Liver (tissue), 9 donors: ENCODE data around the gene HOXD8. TPM values are rescaled to one million over a fixed set of nuclear protein-coding genes. Genes with fewer than 3 reads are reported as not detected.

ENCODE experiments used
- DNase-seq: peaks from one replicate; pipeline ENCODE4 v3.0.0-alpha.2; 2017; ENCODE audit warnings: low spot score
- H3K27ac ChIP-seq, 2 donors: one replicate each; pipeline ENCODE4 v1.7.0; 2013; ENCODE audit warnings: inconsistent platforms in 2 of 2, low read length in 2 of 2, control low read depth in 1 of 2, low read depth in 1 of 2, mild to moderate bottlenecking in 1 of 2
- H3K27me3 ChIP-seq, 4 donors: one replicate each; pipeline versions ENCODE4 v1.6.1 to v1.7.0; 2013; ENCODE audit warnings: low read length in 3 of 4, inconsistent platforms in 1 of 4, mild to moderate bottlenecking in 1 of 4, moderate library complexity in 1 of 4; ENCODE audit not compliant: control insufficient read depth in 4 of 4, insufficient read depth in 4 of 4
- H3K36me3 ChIP-seq, 4 donors: one replicate each; pipeline versions ENCODE4 v1.6.1 to v1.7.0; 2013; ENCODE audit warnings: low read length in 3 of 4, mild to moderate bottlenecking in 3 of 4, low read depth in 1 of 4, moderate library complexity in 1 of 4; ENCODE audit not compliant: control insufficient read depth in 4 of 4, insufficient read depth in 3 of 4
- H3K4me1 ChIP-seq, 4 donors: one replicate each; pipeline versions ENCODE4 v1.6.1 to v1.7.0; 2013; ENCODE audit warnings: low read length in 3 of 4, mild to moderate bottlenecking in 3 of 4, moderate library complexity in 1 of 4; ENCODE audit not compliant: control insufficient read depth in 4 of 4, insufficient read depth in 4 of 4
- H3K4me3 ChIP-seq, 3 donors: one replicate each; pipeline versions ENCODE4 v1.6.1 to v1.7.0; 2013; ENCODE audit warnings: low read length in 3 of 3, control low read depth in 1 of 3, low read depth in 1 of 3, mild to moderate bottlenecking in 1 of 3
- H3K9ac ChIP-seq, 2 donors: one replicate each; pipeline ENCODE4 v1.7.0; 2013; ENCODE audit warnings: low read length in 2 of 2, mild to moderate bottlenecking in 2 of 2, moderate library complexity in 2 of 2, control low read depth in 1 of 2, low read depth in 1 of 2
- H3K9me3 ChIP-seq, 4 donors: one replicate each; pipeline versions ENCODE4 v1.6.1 to v1.7.0; 2013; ENCODE audit warnings: low read length in 3 of 4; ENCODE audit not compliant: control insufficient read depth in 4 of 4
- ATF3 ChIP-seq: IDR thresholded peaks from 2 replicates; pipeline ENCODE4 v1.6.1; 2016; ENCODE audit warnings: antibody characterized with exemption
- CTCF ChIP-seq: fragments of 150-350 bp; IDR thresholded peaks from 2 replicates; pipeline ENCODE4 v1.5.1; 2017; ENCODE audit warnings: improper control_type of control experiment, low read depth, low read length; ENCODE audit not compliant: missing input control
- EGR1 ChIP-seq, 2 donors: IDR thresholded peaks; 2 replicates each; pipeline ENCODE4 v1.6.1; 2016 to 2018; ENCODE audit warnings: antibody characterized with exemption in 2 of 2, low read depth in 2 of 2
- FOXA1 ChIP-seq: IDR thresholded peaks from 2 replicates; pipeline ENCODE4 v1.6.1; 2016; ENCODE audit warnings: antibody characterized with exemption
- FOXA2 ChIP-seq: IDR thresholded peaks from 2 replicates; pipeline ENCODE4 v1.6.1; 2016; ENCODE audit warnings: antibody characterized with exemption
- GABPA ChIP-seq, 2 donors: IDR thresholded peaks in 1 of 2; conservative IDR thresholded peaks in 1 of 2; 2 replicates each; pipeline ENCODE4 v1.6.1; 2016; ENCODE audit warnings: antibody characterized with exemption in 2 of 2, mild to moderate bottlenecking in 1 of 2, moderate library complexity in 1 of 2
- HNF4A ChIP-seq, 2 donors: conservative IDR thresholded peaks; 2 replicates each; pipeline ENCODE4 v1.6.1; 2016; ENCODE audit warnings: antibody characterized with exemption in 2 of 2, mild to moderate bottlenecking in 2 of 2
- JUND ChIP-seq, 2 donors: IDR thresholded peaks; 2 replicates each; pipeline ENCODE4 v1.6.1; 2016; ENCODE audit warnings: antibody characterized with exemption in 2 of 2
- NR2F2 ChIP-seq: IDR thresholded peaks from 2 replicates; pipeline ENCODE4 v1.6.1; 2016; ENCODE audit warnings: antibody characterized with exemption
- RAD21 ChIP-seq, 2 donors: IDR thresholded peaks; 2 replicates each; pipeline ENCODE4 v1.6.1; 2016; ENCODE audit warnings: antibody characterized with exemption in 2 of 2, mild to moderate bottlenecking in 2 of 2
- RXRA ChIP-seq, 2 donors: IDR thresholded peaks; 2 replicates each; pipeline ENCODE4 v1.6.1; 2017 to 2018; ENCODE audit warnings: antibody characterized with exemption in 2 of 2, mild to moderate bottlenecking in 1 of 2
- SP1 ChIP-seq: IDR thresholded peaks from 2 replicates; pipeline ENCODE4 v1.6.1; 2018; ENCODE audit warnings: antibody characterized with exemption, mild to moderate bottlenecking
- TAF1 ChIP-seq: conservative IDR thresholded peaks from 2 replicates; pipeline ENCODE4 v1.6.1; 2016; ENCODE audit warnings: antibody characterized with exemption, mild to moderate bottlenecking
- YY1 ChIP-seq: IDR thresholded peaks from 2 replicates; pipeline ENCODE4 v1.6.1; 2016; ENCODE audit warnings: antibody characterized with exemption, mild to moderate bottlenecking
- ZBTB33 ChIP-seq: IDR thresholded peaks from 2 replicates; pipeline ENCODE4 v1.6.1; 2016; ENCODE audit warnings: antibody characterized with exemption
- WGBS: extraction: QIAGEN DNeasy Blood & Tissue Kit; methylation state at CpG from one replicate; pipeline ENCODE4 v1.1.7; 2013; 5-methylcytosine and 5-hydroxymethylcytosine counted together
- polyA plus RNA-seq, 2 donors: library from polyadenylated mRNA; stranded (reverse) in 1 of 2; unstranded in 1 of 2; fragments of 200-250 nt in 1 of 2; fragments of >200 nt in 1 of 2; fragmentation: Nextera tagmentation in 1 of 2; extraction: Ambion mirVana in 1 of 2; gene quantifications; one replicate each; pipeline versions ENCODE4 v1.2.1 to v1.2.3, GENCODE V29; 2013 to 2015
- total RNA-seq, 2 donors: library from RNA; depleted of rRNA; stranded (reverse); fragments of >200 nt; gene quantifications; one replicate each; pipeline ENCODE4 v1.2.3, GENCODE V29; 2014
- TF ChIP-seq, protein P1 (sequence below): IDR thresholded peaks from 2 replicates; pipeline ENCODE4 v1.6.1; 2016; ENCODE audit warnings: antibody characterized with exemption
- TF ChIP-seq, protein P2 (sequence below): IDR thresholded peaks from 2 replicates; pipeline ENCODE4 v1.6.1; 2016; ENCODE audit warnings: antibody characterized with exemption, mild to moderate bottlenecking
- donor health status: healthy.
- donor health status: healthy.
- donor health status: healthy.
- donor health status: healthy.
- donor health status: healthy.

Gene HOXD8
- total and polyA plus RNA-seq, 4 donors = 0.06 to 0.19 (median 0.08) TPM; not detected in 1

DNA sequence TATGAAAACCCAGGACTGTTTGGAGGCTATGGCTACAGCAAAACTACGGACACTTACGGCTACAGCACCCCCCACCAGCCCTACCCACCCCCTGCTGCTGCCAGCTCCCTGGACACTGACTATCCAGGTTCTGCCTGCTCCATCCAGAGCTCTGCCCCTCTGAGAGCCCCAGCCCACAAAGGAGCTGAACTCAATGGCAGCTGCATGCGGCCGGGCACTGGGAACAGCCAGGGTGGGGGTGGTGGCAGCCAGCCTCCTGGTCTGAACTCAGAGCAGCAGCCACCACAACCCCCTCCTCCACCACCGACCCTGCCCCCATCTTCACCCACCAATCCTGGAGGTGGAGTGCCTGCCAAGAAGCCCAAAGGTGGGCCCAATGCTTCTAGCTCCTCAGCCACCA, 39.7 kb downstream of the HOXD8 start:
- no peak overlapping the region for H3K27ac ChIP-seq
- peaks cover 0 to 11% (median 6%) of the 10 kb centered on the region in 4 donors for H3K4me1 ChIP-seq
- H3K9ac ChIP-seq = no peak overlapping the region
- TF ChIP-seq RAD21 (IDR thresholded peaks at IDR 0.05) = no peak
- TF ChIP-seq EGR1 (IDR thresholded peaks at IDR 0.05; ENCODE audit: low read depth in 2 of 2) = no peak
- no peak for TF ChIP-seq FOXA2
- no peak for TF ChIP-seq CTCF
- no peak for TF ChIP-seq ATF3
- no peak for DNase-seq
- WGBS = 64% methylated on average over 5 of the region's 5 CpGs
- no peak overlapping the region for H3K4me3 ChIP-seq
- peaks cover 8 to 28% (median 20%) of the 10 kb centered on the region in 4 donors for H3K27me3 ChIP-seq
- H3K36me3 ChIP-seq = no peaks in the 10 kb centered on the region
- peaks cover 0 to 18% (median 0%) of the 10 kb centered on the region in 4 donors for H3K9me3 ChIP-seq

- TF ChIP-seq ATF3 (no peak), ZBTB33 (no peak), RXRA (IDR thresholded peaks at IDR 0.05) (no peak), SP1 (no peak), RAD21 (IDR thresholded peaks at IDR 0.05) (no peak), FOXA1 (no peak), TAF1 (no peak), YY1 (no peak), CTCF (no peak), FOXA2 (no peak), HNF4A (conservative IDR thresholded peaks at IDR 0.05) (no peak), JUND (IDR thresholded peaks at IDR 0.05) (no peak), GABPA (IDR thresholded peaks at IDR 0.05 in 1 of 2, conservative IDR thresholded peaks at IDR 0.05 in 1 of 2) (no peak), NR2F2 (no peak)
- TF ChIP-seq, protein P1, sequence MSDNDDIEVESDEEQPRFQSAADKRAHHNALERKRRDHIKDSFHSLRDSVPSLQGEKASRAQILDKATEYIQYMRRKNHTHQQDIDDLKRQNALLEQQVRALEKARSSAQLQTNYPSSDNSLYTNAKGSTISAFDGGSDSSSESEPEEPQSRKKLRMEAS = no peak
- TF ChIP-seq, protein P2, sequence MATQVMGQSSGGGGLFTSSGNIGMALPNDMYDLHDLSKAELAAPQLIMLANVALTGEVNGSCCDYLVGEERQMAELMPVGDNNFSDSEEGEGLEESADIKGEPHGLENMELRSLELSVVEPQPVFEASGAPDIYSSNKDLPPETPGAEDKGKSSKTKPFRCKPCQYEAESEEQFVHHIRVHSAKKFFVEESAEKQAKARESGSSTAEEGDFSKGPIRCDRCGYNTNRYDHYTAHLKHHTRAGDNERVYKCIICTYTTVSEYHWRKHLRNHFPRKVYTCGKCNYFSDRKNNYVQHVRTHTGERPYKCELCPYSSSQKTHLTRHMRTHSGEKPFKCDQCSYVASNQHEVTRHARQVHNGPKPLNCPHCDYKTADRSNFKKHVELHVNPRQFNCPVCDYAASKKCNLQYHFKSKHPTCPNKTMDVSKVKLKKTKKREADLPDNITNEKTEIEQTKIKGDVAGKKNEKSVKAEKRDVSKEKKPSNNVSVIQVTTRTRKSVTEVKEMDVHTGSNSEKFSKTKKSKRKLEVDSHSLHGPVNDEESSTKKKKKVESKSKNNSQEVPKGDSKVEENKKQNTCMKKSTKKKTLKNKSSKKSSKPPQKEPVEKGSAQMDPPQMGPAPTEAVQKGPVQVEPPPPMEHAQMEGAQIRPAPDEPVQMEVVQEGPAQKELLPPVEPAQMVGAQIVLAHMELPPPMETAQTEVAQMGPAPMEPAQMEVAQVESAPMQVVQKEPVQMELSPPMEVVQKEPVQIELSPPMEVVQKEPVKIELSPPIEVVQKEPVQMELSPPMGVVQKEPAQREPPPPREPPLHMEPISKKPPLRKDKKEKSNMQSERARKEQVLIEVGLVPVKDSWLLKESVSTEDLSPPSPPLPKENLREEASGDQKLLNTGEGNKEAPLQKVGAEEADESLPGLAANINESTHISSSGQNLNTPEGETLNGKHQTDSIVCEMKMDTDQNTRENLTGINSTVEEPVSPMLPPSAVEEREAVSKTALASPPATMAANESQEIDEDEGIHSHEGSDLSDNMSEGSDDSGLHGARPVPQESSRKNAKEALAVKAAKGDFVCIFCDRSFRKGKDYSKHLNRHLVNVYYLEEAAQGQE = no peak
- H3K4me1 ChIP-seq = peaks cover 0 to 10% (median 6%) of the 10 kb centered on the region in 4 donors
- H3K9ac ChIP-seq = no peak overlapping the region
- H3K27me3 ChIP-seq = peaks cover 8 to 29% (median 19%) of the 10 kb centered on the region in 4 donors
- peaks cover 0 to 14% (median 0%) of the 10 kb centered on the region in 4 donors for H3K9me3 ChIP-seq
- 68% methylated on average over 2 of the region's 2 CpGs for WGBS
- H3K36me3 ChIP-seq = no peaks in the 10 kb centered on the region
- DNase-seq = no peak
- no peak overlapping the region for H3K27ac ChIP-seq
- H3K4me3 ChIP-seq = no peak overlapping the region
Measured at GRCh38 chr2:176169711-176170110, 40.2 kb downstream of the HOXD8 start.
